ENCODE results near the gene FOXR2. TPM values are rescaled to one million over a fixed set of nuclear protein-coding genes. Genes with fewer than 3 reads are reported as not detected.

Gene FOXR2
- total RNA-seq, 1 donor from 2014 or later = not detected

DNA sequence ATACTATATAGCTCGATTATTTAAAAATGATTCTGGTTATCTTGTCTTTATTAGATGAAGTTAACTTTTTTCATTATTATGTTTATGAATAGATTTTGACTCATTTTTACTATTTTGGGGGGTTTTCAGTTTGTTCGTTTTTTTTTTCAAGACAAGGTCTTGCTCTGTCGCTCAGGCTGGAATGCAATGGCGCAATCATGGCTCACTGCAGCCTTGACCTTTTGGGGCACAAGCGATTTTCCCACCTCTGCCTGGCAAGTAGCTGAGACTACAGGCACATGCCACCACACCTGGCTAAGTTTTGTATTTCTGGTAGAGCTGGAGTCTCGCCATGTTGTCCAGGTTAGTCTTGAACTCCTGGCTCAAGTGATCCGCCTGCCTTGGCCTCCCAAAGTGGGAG lies 24.9 kb upstream of the FOXR2 start:
- intact Hi-C loops (cut with micrococcal nuclease) = no loop called here
- ATAC-seq (ENCODE audit: low read depth) = no peak
- no peak overlapping the region for H3K27ac Mint-ChIP-seq
- no peaks in the 10 kb centered on the region for H3K9me3 Mint-ChIP-seq
- H3K4me3 Mint-ChIP-seq = no peak overlapping the region
- CTCF ChIA-PET = no interaction called here
- POLR2A ChIA-PET = no interaction called here
- no peak for DNase-seq
- H3K36me3 Mint-ChIP-seq (ENCODE audit: low read depth) = no peaks in the 10 kb centered on the region
- TF ChIP-seq, protein P1, sequence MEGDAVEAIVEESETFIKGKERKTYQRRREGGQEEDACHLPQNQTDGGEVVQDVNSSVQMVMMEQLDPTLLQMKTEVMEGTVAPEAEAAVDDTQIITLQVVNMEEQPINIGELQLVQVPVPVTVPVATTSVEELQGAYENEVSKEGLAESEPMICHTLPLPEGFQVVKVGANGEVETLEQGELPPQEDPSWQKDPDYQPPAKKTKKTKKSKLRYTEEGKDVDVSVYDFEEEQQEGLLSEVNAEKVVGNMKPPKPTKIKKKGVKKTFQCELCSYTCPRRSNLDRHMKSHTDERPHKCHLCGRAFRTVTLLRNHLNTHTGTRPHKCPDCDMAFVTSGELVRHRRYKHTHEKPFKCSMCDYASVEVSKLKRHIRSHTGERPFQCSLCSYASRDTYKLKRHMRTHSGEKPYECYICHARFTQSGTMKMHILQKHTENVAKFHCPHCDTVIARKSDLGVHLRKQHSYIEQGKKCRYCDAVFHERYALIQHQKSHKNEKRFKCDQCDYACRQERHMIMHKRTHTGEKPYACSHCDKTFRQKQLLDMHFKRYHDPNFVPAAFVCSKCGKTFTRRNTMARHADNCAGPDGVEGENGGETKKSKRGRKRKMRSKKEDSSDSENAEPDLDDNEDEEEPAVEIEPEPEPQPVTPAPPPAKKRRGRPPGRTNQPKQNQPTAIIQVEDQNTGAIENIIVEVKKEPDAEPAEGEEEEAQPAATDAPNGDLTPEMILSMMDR (IDR thresholded peaks at IDR 0.05) = no peak
- H3K4me1 Mint-ChIP-seq = no peaks in the 10 kb centered on the region
- no peaks in the 10 kb centered on the region for H3K27me3 Mint-ChIP-seq

DNA sequence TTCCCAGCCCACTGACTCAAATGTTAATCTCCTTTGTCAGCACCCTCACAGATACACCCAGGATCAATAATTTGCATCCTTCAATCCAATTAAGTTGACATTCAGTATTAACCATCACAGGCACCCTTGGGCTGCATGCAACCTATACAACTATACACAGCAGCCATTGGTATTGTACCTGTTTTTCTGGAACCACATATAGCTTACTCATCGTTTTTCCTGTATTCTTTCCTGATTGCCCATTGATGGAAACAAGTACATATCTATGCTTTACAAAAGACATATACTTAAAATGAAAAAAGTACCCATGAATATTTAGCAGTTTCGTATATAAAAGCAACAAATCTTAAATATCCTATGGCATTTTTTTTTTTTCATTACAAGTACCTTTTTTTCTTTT lies 3.7 kb upstream of the FOXR2 start:
- POLR2A ChIA-PET = no interaction called here
- TF ChIP-seq, protein P1 (IDR thresholded peaks at IDR 0.05) = no peak
- intact Hi-C loops (cut with micrococcal nuclease) = no loop called here

DNA sequence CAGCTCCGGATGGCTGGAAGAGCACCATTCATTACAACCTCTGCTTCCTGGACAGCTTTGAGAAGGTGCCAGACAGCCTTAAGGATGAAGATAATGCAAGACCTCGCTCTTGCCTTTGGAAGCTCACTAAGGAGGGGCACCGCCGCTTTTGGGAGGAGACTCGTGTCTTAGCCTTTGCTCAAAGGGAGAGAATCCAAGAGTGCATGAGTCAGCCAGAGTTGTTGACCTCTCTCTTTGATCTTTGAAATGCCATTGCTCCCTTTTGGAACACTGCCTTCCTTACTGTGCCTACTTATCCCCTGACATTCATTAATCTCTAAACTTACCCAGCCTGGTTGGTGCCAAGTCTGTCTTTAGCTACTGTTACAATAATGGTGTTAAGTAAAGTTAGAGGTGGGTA lies 1.2 kb downstream of the FOXR2 start:
- ChIA-PET POLR2A (no interaction called here), CTCF (no interaction called here)
- ATAC-seq (ENCODE audit: low read depth) = no peak
- no peak for DNase-seq
- H3K36me3 Mint-ChIP-seq (ENCODE audit: low read depth) = no peaks in the 10 kb centered on the region
- intact Hi-C loops (cut with micrococcal nuclease) = no loop called here
- peaks cover 2% of the 10 kb centered on the region for H3K9me3 Mint-ChIP-seq
- H3K27ac Mint-ChIP-seq = no peak overlapping the region
- peaks cover 11% of the 10 kb centered on the region for H3K27me3 Mint-ChIP-seq
- no peaks in the 10 kb centered on the region for H3K4me1 Mint-ChIP-seq
- no peak overlapping the region for H3K4me3 Mint-ChIP-seq
- TF ChIP-seq, protein P1 (IDR thresholded peaks at IDR 0.05) = no peak

More for the DNA sequence above, 3.7 kb upstream of the FOXR2 start:
- DNase-seq = no peak
- no peaks in the 10 kb centered on the region for H3K9me3 Mint-ChIP-seq
- H3K36me3 Mint-ChIP-seq (ENCODE audit: low read depth) = no peaks in the 10 kb centered on the region
- no peak overlapping the region for H3K4me3 Mint-ChIP-seq
- CTCF ChIA-PET = no interaction called here
- H3K4me1 Mint-ChIP-seq = no peaks in the 10 kb centered on the region
- ATAC-seq (ENCODE audit: low read depth) = no peak
- H3K27ac Mint-ChIP-seq = no peak overlapping the region
- H3K27me3 Mint-ChIP-seq = peaks cover 4% of the 10 kb centered on the region

DNA sequence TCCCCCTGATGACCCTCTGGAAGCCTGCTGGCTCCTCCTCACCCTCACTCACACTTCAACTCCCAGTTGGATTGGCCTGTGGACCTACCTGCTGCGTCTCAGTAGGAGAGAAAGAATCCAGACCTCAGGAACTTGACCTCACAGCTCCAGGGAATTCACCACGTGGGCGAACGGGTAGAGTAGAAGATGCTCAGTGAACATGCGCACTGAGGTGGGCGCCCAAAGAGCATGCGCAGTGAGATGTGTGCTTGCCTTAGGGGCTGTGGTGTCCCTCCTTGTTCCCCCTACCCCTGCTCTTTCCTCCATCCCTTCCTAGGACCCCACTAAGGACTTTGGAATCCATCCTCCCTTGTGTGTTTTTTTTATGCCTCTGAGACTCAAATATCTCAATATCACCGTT lies 12.9 kb downstream of the FOXR2 start:
- no peak for DNase-seq
- Mint-ChIP-seq H3K27me3 (no peaks in the 10 kb centered on the region), H3K9me3 (no peaks in the 10 kb centered on the region), H3K4me3 (no peak overlapping the region), H3K4me1 (peaks cover 6% of the 10 kb centered on the region), H3K27ac (no peak overlapping the region), H3K36me3 (ENCODE audit: low read depth) (no peaks in the 10 kb centered on the region)
- ChIA-PET POLR2A (no interaction called here), CTCF (no interaction called here)
- TF ChIP-seq, protein P1 (IDR thresholded peaks at IDR 0.05) = no peak
- intact Hi-C loops (cut with micrococcal nuclease) = no loop called here
- ATAC-seq (ENCODE audit: low read depth) = no peak

DNA sequence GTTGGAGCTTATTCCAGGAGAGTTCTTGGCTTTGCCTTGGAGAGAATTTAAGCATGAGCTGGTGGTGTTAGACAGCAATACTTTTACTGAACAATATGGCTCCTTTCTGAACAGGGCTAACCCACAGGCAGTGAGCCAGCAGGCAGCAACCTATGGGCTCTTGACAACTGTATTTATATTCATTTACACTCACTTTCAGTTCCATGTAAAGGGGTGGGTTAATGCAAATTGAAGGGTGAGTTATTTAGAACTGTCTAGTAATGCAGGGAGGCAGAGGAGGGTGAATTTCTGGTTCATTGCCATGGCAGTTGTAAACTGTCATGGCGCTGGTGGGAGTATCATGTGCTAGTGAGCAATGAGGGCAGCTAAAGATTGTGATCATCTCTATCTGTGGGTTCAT lies 15.7 kb downstream of the FOXR2 start:
- peak; percentile 42 for ATAC-seq (ENCODE audit: low read depth)

More for the DNA sequence above, 15.7 kb downstream of the FOXR2 start:
- ChIA-PET POLR2A (no interaction called here), CTCF (no interaction called here)
- H3K4me1 Mint-ChIP-seq = peaks cover 6% of the 10 kb centered on the region
- TF ChIP-seq, protein P1 (IDR thresholded peaks at IDR 0.05) = no peak
- intact Hi-C loops (cut with micrococcal nuclease) = no loop called here
- no peak for DNase-seq
- no peaks in the 10 kb centered on the region for H3K36me3 Mint-ChIP-seq (ENCODE audit: low read depth)
- H3K27ac Mint-ChIP-seq = no peak overlapping the region
- no peaks in the 10 kb centered on the region for H3K27me3 Mint-ChIP-seq
- H3K4me3 Mint-ChIP-seq = no peak overlapping the region
- no peaks in the 10 kb centered on the region for H3K9me3 Mint-ChIP-seq
